ENCODE measurements around the gene RELN. TPM values are rescaled to one million over a fixed set of nuclear protein-coding genes. Genes with fewer than 3 reads are reported as not detected.
"Not testable (repeated sequence)": the region's sequence is repeated elsewhere in the genome, so short reads cannot be mapped to it uniquely, and the experiment has no call there.

RELN gene
- total and polyA plus RNA-seq, 2 experiments from 2014 or later = 3.9 to 22.0 TPM

DNA sequence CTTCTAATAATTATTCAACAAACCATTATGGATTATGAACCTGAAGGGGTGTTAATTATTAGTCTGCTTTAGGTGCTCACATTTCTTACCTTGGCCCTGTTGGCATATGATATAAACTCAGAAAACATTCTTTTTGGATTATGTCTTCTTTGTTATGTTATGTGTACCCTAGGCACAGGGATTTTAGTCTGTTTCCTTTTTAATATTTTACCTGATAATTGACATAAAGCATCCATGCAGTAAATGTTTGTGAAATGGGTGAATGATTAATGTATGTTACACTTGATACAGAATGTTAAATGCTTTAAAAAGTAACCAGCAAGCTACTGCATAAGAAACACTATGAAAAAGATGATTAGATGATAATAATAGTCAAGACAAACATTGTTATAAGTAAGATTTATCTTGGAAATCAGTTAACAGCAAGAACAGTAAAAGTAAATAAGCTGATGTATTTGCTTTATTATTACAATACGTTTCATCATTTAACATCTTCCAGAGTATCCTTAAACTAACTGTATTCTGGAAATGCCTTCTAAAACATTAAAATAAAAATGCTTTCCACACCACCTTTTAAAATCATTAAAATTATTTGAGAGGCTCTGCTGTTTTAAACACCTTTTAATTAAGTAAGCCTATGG is 204.7 kb downstream of the RELN start:
- H3K27ac ChIP-seq = no peak overlapping the region
- H3K4me1 ChIP-seq (ENCODE audit: insufficient read depth) = no peaks in the 10 kb centered on the region
- no peak for DNase-seq (ENCODE audit: low spot score)
- H3K4me2 ChIP-seq = no peak overlapping the region
- 66% methylated on average over 1 of the region's 1 CpG for WGBS (ENCODE audit: low lambda C conversion rate, missing lambda C conversion rate)
- no peaks in the 10 kb centered on the region for H3K36me3 ChIP-seq (replicated peaks; ENCODE audit: insufficient read depth, low read depth)
- no peak overlapping the region for H2AFZ ChIP-seq
- H3K27me3 ChIP-seq = no peaks in the 10 kb centered on the region
- no peaks in the 10 kb centered on the region for H3K9me3 ChIP-seq (ENCODE audit: low read depth)
- H3K79me2 ChIP-seq = no peaks in the 10 kb centered on the region
- no peaks in the 10 kb centered on the region for H3K9me2 ChIP-seq (replicated peaks; ENCODE audit: insufficient read depth)
- no peaks in the 10 kb centered on the region for H4K20me1 ChIP-seq (ENCODE audit: insufficient read depth, poor library complexity, severe bottlenecking)
- TF ChIP-seq EZH2phosphoT487 (IDR thresholded peaks at IDR 0.05; ENCODE audit: low read depth, severe bottlenecking, unreplicated experiment) (no peak), EZH2 (IDR thresholded peaks at IDR 0.05; ENCODE audit: borderline replicate concordance) (no peak), CTCF (IDR thresholded peaks at IDR 0.05; ENCODE audit: poor library complexity) (no peak)
- no peak overlapping the region for H3K4me3 ChIP-seq

GRCh38 chr7:103781409-103781808 is 208.0 kb downstream of the RELN start:
- no peaks in the 10 kb centered on the region for H4K20me1 ChIP-seq (ENCODE audit: insufficient read depth, poor library complexity, severe bottlenecking)
- no peak overlapping the region for H3K4me2 ChIP-seq
- H3K4me3 ChIP-seq = no peak overlapping the region
- H2AFZ ChIP-seq = no peak overlapping the region
- H3K27ac ChIP-seq = no peak overlapping the region
- no peaks in the 10 kb centered on the region for H3K27me3 ChIP-seq
- H3K79me2 ChIP-seq = no peaks in the 10 kb centered on the region
- H3K9me3 ChIP-seq (ENCODE audit: low read depth) = no peaks in the 10 kb centered on the region
- no peak for DNase-seq (ENCODE audit: low spot score)
- WGBS (ENCODE audit: low lambda C conversion rate, missing lambda C conversion rate) = 85% methylated on average over 1 of the region's 1 CpG
- no peaks in the 10 kb centered on the region for H3K4me1 ChIP-seq (ENCODE audit: insufficient read depth)
- TF ChIP-seq EZH2 (IDR thresholded peaks at IDR 0.05; ENCODE audit: borderline replicate concordance) = no peak
- no peak for TF ChIP-seq EZH2phosphoT487 (IDR thresholded peaks at IDR 0.05; ENCODE audit: low read depth, severe bottlenecking, unreplicated experiment)
- no peak for TF ChIP-seq CTCF (IDR thresholded peaks at IDR 0.05; ENCODE audit: poor library complexity)
- no peaks in the 10 kb centered on the region for H3K9me2 ChIP-seq (replicated peaks; ENCODE audit: insufficient read depth)
- H3K36me3 ChIP-seq (replicated peaks; ENCODE audit: insufficient read depth, low read depth) = no peaks in the 10 kb centered on the region

DNA sequence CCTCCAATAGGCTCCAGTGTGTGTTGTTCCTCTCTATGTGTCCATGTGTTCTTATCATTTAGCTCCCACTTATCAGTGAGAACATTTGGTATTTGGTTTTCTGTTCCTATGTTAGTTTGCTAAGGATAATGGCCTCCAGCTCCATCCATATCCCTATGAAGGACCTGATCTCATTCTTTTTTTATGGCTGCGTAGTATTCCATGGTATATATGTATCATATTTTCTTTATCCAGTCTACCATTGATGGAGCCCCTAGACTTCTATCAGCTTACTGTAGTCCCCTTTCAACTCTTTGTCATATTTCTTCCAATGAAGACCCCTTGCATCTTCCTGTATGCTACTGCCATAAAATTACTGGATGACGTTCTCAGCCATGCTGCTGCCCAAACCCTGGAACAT is 208.9 kb downstream of the RELN start:
- H3K4me2 ChIP-seq; H2AFZ ChIP-seq; H3K4me1 ChIP-seq (ENCODE audit: insufficient read depth); H3K9me2 ChIP-seq (replicated peaks; ENCODE audit: insufficient read depth); H3K27ac ChIP-seq; H3K9me3 ChIP-seq (ENCODE audit: low read depth); H3K79me2 ChIP-seq; H4K20me1 ChIP-seq (ENCODE audit: insufficient read depth, poor library complexity, severe bottlenecking); DNase-seq (ENCODE audit: low spot score); H3K36me3 ChIP-seq (replicated peaks; ENCODE audit: insufficient read depth, low read depth); H3K27me3 ChIP-seq; H3K4me3 ChIP-seq: not testable (repeated sequence)
- WGBS (ENCODE audit: low lambda C conversion rate, missing lambda C conversion rate) = 93% methylated on average over 2 of the region's 2 CpGs

GRCh38 chr7:103777440-103777839 is 212.0 kb downstream of the RELN start:
- Histone ChIP-seq H3K27me3 (no peaks in the 10 kb centered on the region), H4K20me1 (ENCODE audit: insufficient read depth, poor library complexity, severe bottlenecking) (no peaks in the 10 kb centered on the region), H3K9me2 (replicated peaks; ENCODE audit: insufficient read depth) (no peaks in the 10 kb centered on the region), H3K4me2 (no peak overlapping the region), H3K4me1 (ENCODE audit: insufficient read depth) (no peaks in the 10 kb centered on the region), H3K79me2 (no peaks in the 10 kb centered on the region), H3K27ac (no peak overlapping the region), H3K4me3 (no peak overlapping the region), H2AFZ (no peak overlapping the region), H3K36me3 (replicated peaks; ENCODE audit: insufficient read depth, low read depth) (no peaks in the 10 kb centered on the region), H3K9me3 (ENCODE audit: low read depth) (no peaks in the 10 kb centered on the region)
- no peak for DNase-seq (ENCODE audit: low spot score)
- TF ChIP-seq CTCF (IDR thresholded peaks at IDR 0.05; ENCODE audit: poor library complexity) (no peak), EZH2 (IDR thresholded peaks at IDR 0.05; ENCODE audit: borderline replicate concordance) (no peak), EZH2phosphoT487 (IDR thresholded peaks at IDR 0.05; ENCODE audit: low read depth, severe bottlenecking, unreplicated experiment) (no peak)
- 76% methylated on average over 6 of the region's 6 CpGs for WGBS (ENCODE audit: low lambda C conversion rate, missing lambda C conversion rate)

Measured in hepatocyte (in vitro differentiated cells).